HepG2 (cell line): ENCODE data around the gene RASIP1. TPM values are rescaled to one million over a fixed set of nuclear protein-coding genes. Genes with fewer than 3 reads are reported as not detected.

Source experiments
- CCDC6 ChIP-seq: sonication (generic); formaldehyde crosslinking; IDR thresholded peaks from 2 replicates; pipeline ENCODE4 v1.8.1; 2022; ENCODE audit warnings: mild to moderate bottlenecking, missing genetic modification reagents, moderate library complexity
- CREB1 ChIP-seq, 2 experiments: fragments of 450-650 bp in 1 of 2; IDR thresholded peaks; 2 replicates each; pipeline ENCODE4 v1.6.1; 2016 to 2017; ENCODE audit warnings: control low read depth in 1 of 2, mild to moderate bottlenecking in 1 of 2, missing compliant biosample characterization in 1 of 2, missing genetic modification characterization in 1 of 2
- CREM ChIP-seq, 2 experiments: sonication (generic) in 1 of 2; formaldehyde crosslinking in 1 of 2; IDR thresholded peaks; 2 replicates each; pipeline versions ENCODE4 v1.4.0 to v1.6.1; 2016 to 2020; ENCODE audit warnings: antibody characterized with exemption in 1 of 2, mild to moderate bottlenecking in 1 of 2, missing genetic modification reagents in 1 of 2
- FLYWCH1 ChIP-seq: sonication (generic); formaldehyde crosslinking; IDR thresholded peaks from 2 replicates; pipeline ENCODE4 v1.8.1; 2023; ENCODE audit warnings: mild to moderate bottlenecking, missing genetic modification reagents
- GABPA ChIP-seq, 2 experiments: IDR thresholded peaks; 2 replicates each; pipeline ENCODE4 v1.6.1; 2011 to 2016; ENCODE audit warnings: low read depth in 2 of 2, low read length in 1 of 2, missing biosample characterization in 1 of 2, missing genetic modification characterization in 1 of 2
- HCFC1 ChIP-seq: fragments of 150-350 bp; IDR thresholded peaks from 2 replicates; pipeline ENCODE4 v1.6.1; 2014; ENCODE audit warnings: low read depth, low read length
- POLR2G ChIP-seq: fragments of 200-400 bp; formaldehyde crosslinking; IDR thresholded peaks from 2 replicates; pipeline ENCODE4 v1.6.1; 2018; ENCODE audit warnings: mild to moderate bottlenecking, low read depth, low read length, moderate library complexity
- RAD21 ChIP-seq: fragments of 450-650 bp; formaldehyde crosslinking; IDR thresholded peaks from 2 replicates; pipeline ENCODE4 v1.5.0; 2020; ENCODE audit warnings: mild to moderate bottlenecking
- SMAD1 ChIP-seq: sonication (generic); formaldehyde crosslinking; IDR thresholded peaks from 2 replicates; pipeline ENCODE4 v1.4.0; 2020; ENCODE audit warnings: missing genetic modification reagents, low read depth, mild to moderate bottlenecking, borderline replicate concordance
- ZBTB20 ChIP-seq: sonication (generic); formaldehyde crosslinking; IDR thresholded peaks from 2 replicates; pipeline ENCODE4 v1.8.1; 2023; ENCODE audit warnings: missing genetic modification reagents, low read depth, mild to moderate bottlenecking, borderline replicate concordance
- ZFP36L2 ChIP-seq: sonication (generic); formaldehyde crosslinking; IDR thresholded peaks from 2 replicates; pipeline ENCODE4 v1.4.0; 2020; ENCODE audit warnings: missing genetic modification reagents
- ZFP41 ChIP-seq: sonication (generic); formaldehyde crosslinking; IDR thresholded peaks from 2 replicates; pipeline ENCODE4 v1.4.0; 2020; ENCODE audit warnings: mild to moderate bottlenecking, missing genetic modification reagents, borderline replicate concordance
- ZNF75D ChIP-seq: sonication (generic); formaldehyde crosslinking; IDR thresholded peaks from 2 replicates; pipeline ENCODE4 v1.8.1; 2023; ENCODE audit warnings: missing genetic modification reagents, mild to moderate bottlenecking, borderline replicate concordance
- ZNF773 ChIP-seq: sonication (generic); formaldehyde crosslinking; IDR thresholded peaks from 2 replicates; pipeline ENCODE4 v1.4.0; 2020; ENCODE audit warnings: missing genetic modification reagents, borderline replicate concordance
- ZNF782 ChIP-seq: sonication (generic); formaldehyde crosslinking; IDR thresholded peaks from 2 replicates; pipeline ENCODE4 v1.4.0; 2020; ENCODE audit warnings: missing genetic modification reagents, mild to moderate bottlenecking, borderline replicate concordance
- ZSCAN30 ChIP-seq: sonication (generic); formaldehyde crosslinking; IDR thresholded peaks from 2 replicates; pipeline ENCODE4 v1.5.0; 2020; ENCODE audit warnings: mild to moderate bottlenecking, missing genetic modification reagents
- polyA plus RNA-seq, 8 experiments: library from polyadenylated mRNA; depleted of rRNA in 3 of 8; stranded (reverse) in 7 of 8; unstranded in 1 of 8; fragments of >200 nt; fragmentation: Illumina TruSeq in 4 of 8; extraction: Trizol in 4 of 8; gene quantifications; 2 replicates each; pipeline versions ENCODE4 v1.2.1 to v1.2.3, GENCODE V29; 2011 to 2016; ENCODE audit warnings: low read depth in 4 of 8, missing spikeins in 1 of 8, mixed read lengths in 1 of 8; ENCODE audit not compliant: insufficient read depth in 1 of 8
- total RNA-seq, 5 experiments: library from RNA; depleted of rRNA; stranded (reverse); fragments of >200 nt; fragmentation: Illumina TruSeq; extraction: Trizol; gene quantifications; 2 replicates each; pipeline ENCODE4 v1.2.3, GENCODE V29; 2016; ENCODE audit warnings: low read depth in 1 of 5
- TF ChIP-seq, protein P1 (sequence below): IDR thresholded peaks from 2 replicates; pipeline ENCODE4 v1.6.1; 2018; ENCODE audit warnings: missing genetic modification reagents, mild to moderate bottlenecking, missing compliant biosample characterization
- TF ChIP-seq, protein P2 (sequence below): conservative IDR thresholded peaks from 2 replicates; pipeline ENCODE4 v1.6.1; 2018; ENCODE audit warnings: missing genetic modification reagents
- TF ChIP-seq, protein P3 (sequence below): IDR thresholded peaks from 2 replicates; pipeline ENCODE4 v1.4.0; 2020; ENCODE audit warnings: mild to moderate bottlenecking, missing genetic modification reagents
- TF ChIP-seq, protein P4 (sequence below): sonication (generic); formaldehyde crosslinking; IDR thresholded peaks from 2 replicates; pipeline ENCODE4 v1.4.0; 2020; ENCODE audit warnings: missing genetic modification reagents

Gene RASIP1
- total and polyA plus RNA-seq, 2 of the 13 experiments (the other 11 are each of a cell fraction or from before 2014, with no cell fraction given): 0.44 to 0.58 TPM

DNA sequence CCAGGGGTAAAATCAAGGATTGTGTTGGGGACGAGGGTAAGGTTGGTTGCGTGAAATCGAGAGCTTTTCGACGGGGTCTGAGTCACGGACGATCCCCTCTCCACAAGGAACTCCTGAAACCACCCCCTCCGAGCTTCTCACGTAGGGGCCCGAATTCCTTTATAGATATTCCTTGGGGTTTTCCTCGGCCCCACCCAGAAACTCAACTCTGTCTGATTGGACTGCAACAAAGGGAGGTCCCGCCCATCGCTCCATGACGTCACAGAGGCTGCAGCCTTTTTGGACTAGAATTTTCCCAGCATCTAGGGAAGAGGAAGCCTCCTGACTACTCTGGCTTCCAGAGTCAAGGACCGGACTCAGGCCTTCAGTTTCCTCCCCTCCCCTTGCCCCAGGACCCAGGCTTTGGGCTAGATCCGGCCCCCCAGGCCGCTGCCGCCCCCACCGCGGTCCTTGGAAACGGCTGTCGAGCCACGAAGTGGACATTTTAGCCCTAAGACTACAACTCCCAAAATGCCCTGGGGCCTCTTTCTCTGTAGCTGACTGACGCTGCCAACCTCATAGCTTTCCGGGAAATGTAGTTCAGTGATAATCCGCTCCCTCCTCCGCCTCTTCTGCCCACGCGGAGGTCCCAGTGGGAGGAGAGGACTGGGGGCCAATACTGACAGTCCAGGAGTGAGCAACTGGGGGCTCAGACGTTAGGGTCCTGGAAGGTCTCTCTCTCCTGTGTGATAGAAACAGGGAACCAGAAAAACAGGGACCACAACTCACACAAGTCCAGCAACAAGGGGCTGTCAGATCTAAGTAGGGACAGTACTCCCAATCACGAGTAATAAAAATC, 6.5 kb upstream of the RASIP1 start, which contains the start of gene IZUMO1 (continued):
- TF ChIP-seq ZNF782 (CRISPR knock-in tag) (no peak), ZFP36L2 (CRISPR knock-in tag) (no peak), ZNF773 (CRISPR knock-in tag) (no peak), RAD21 (no peak), SMAD1 (CRISPR knock-in tag) (no peak), FLYWCH1 (CRISPR knock-in tag) (no peak), CREM (IDR thresholded peaks at IDR 0.05) (peak; percentile 93), CREM (CRISPR knock-in tag; IDR thresholded peaks at IDR 0.05) (no peak), GABPA (IDR thresholded peaks at IDR 0.05; ENCODE audit: low read depth, low read length) (no peak), GABPA (CRISPR knock-in tag; IDR thresholded peaks at IDR 0.05; ENCODE audit: low read depth) (peak; percentile 62; the same call in 1 of the 2 replicates), POLR2G (no peak), ZSCAN30 (no peak), CREB1 (IDR thresholded peaks at IDR 0.05) (peak; percentile 95), CREB1 (CRISPR knock-in tag; IDR thresholded peaks at IDR 0.05) (no peak; the same call in 1 of the 2 replicates), HCFC1 (peak; percentile 89), ZBTB20 (CRISPR knock-in tag) (no peak), ZNF75D (CRISPR knock-in tag) (no peak), CCDC6 (no peak), ZFP41 (no peak)
- TF ChIP-seq, protein P1, sequence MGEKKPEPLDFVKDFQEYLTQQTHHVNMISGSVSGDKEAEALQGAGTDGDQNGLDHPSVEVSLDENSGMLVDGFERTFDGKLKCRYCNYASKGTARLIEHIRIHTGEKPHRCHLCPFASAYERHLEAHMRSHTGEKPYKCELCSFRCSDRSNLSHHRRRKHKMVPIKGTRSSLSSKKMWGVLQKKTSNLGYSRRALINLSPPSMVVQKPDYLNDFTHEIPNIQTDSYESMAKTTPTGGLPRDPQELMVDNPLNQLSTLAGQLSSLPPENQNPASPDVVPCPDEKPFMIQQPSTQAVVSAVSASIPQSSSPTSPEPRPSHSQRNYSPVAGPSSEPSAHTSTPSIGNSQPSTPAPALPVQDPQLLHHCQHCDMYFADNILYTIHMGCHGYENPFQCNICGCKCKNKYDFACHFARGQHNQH (CRISPR knock-in tag): peak; percentile 45; the same call in 1 of the 2 replicates
- TF ChIP-seq, protein P2, sequence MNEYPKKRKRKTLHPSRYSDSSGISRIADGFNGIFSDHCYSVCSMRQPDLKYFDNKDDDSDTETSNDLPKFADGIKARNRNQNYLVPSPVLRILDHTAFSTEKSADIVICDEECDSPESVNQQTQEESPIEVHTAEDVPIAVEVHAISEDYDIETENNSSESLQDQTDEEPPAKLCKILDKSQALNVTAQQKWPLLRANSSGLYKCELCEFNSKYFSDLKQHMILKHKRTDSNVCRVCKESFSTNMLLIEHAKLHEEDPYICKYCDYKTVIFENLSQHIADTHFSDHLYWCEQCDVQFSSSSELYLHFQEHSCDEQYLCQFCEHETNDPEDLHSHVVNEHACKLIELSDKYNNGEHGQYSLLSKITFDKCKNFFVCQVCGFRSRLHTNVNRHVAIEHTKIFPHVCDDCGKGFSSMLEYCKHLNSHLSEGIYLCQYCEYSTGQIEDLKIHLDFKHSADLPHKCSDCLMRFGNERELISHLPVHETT (CRISPR knock-in tag): no peak
- TF ChIP-seq, protein P3, sequence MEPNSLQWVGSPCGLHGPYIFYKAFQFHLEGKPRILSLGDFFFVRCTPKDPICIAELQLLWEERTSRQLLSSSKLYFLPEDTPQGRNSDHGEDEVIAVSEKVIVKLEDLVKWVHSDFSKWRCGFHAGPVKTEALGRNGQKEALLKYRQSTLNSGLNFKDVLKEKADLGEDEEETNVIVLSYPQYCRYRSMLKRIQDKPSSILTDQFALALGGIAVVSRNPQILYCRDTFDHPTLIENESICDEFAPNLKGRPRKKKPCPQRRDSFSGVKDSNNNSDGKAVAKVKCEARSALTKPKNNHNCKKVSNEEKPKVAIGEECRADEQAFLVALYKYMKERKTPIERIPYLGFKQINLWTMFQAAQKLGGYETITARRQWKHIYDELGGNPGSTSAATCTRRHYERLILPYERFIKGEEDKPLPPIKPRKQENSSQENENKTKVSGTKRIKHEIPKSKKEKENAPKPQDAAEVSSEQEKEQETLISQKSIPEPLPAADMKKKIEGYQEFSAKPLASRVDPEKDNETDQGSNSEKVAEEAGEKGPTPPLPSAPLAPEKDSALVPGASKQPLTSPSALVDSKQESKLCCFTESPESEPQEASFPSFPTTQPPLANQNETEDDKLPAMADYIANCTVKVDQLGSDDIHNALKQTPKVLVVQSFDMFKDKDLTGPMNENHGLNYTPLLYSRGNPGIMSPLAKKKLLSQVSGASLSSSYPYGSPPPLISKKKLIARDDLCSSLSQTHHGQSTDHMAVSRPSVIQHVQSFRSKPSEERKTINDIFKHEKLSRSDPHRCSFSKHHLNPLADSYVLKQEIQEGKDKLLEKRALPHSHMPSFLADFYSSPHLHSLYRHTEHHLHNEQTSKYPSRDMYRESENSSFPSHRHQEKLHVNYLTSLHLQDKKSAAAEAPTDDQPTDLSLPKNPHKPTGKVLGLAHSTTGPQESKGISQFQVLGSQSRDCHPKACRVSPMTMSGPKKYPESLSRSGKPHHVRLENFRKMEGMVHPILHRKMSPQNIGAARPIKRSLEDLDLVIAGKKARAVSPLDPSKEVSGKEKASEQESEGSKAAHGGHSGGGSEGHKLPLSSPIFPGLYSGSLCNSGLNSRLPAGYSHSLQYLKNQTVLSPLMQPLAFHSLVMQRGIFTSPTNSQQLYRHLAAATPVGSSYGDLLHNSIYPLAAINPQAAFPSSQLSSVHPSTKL (CRISPR knock-in tag): no peak
- TF ChIP-seq, protein P4, sequence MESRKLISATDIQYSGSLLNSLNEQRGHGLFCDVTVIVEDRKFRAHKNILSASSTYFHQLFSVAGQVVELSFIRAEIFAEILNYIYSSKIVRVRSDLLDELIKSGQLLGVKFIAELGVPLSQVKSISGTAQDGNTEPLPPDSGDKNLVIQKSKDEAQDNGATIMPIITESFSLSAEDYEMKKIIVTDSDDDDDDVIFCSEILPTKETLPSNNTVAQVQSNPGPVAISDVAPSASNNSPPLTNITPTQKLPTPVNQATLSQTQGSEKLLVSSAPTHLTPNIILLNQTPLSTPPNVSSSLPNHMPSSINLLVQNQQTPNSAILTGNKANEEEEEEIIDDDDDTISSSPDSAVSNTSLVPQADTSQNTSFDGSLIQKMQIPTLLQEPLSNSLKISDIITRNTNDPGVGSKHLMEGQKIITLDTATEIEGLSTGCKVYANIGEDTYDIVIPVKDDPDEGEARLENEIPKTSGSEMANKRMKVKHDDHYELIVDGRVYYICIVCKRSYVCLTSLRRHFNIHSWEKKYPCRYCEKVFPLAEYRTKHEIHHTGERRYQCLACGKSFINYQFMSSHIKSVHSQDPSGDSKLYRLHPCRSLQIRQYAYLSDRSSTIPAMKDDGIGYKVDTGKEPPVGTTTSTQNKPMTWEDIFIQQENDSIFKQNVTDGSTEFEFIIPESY (CRISPR knock-in tag): no peak
